ENCODE measurements around the gene KCTD19.

The KCTD19 gene

GRCh38 chr16:67336116-67336515 is 9.6 kb upstream of the KCTD19 start:
- H3K9ac ChIP-seq (ENCODE audit: low read length) = no peak overlapping the region

GRCh38 chr16:67333315-67333714 is 6.8 kb upstream of the KCTD19 start:
- Histone ChIP-seq H3K27me3 (replicated peaks; ENCODE audit: insufficient read depth, low read length) (no peaks in the 10 kb centered on the region), H2AFZ (ENCODE audit: low read length) (no peak overlapping the region), H3K9ac (ENCODE audit: low read length) (no peak overlapping the region), H3K9me2 (replicated peaks; ENCODE audit: insufficient read depth, low read length) (no peaks in the 10 kb centered on the region), H3K79me2 (ENCODE audit: low read length) (no peaks in the 10 kb centered on the region), H3K4me1 (ENCODE audit: low read length) (no peaks in the 10 kb centered on the region), H3K9me3 (replicated peaks; ENCODE audit: insufficient read depth, low read length) (no peaks in the 10 kb centered on the region), H3F3A (ENCODE audit: insufficient read depth, low read length) (no peaks in the 10 kb centered on the region), H3K4me2 (ENCODE audit: low read depth, low read length) (no peak overlapping the region), H3K27ac (ENCODE audit: low read length) (no peak overlapping the region), H3K4me3 (ENCODE audit: low read length) (no peak overlapping the region), H3K36me3 (replicated peaks; ENCODE audit: insufficient read depth, low read length) (no peaks in the 10 kb centered on the region), H4K20me1 (ENCODE audit: insufficient read depth, low read length) (no peaks in the 10 kb centered on the region)
- DNase-seq = no peak
- TF ChIP-seq EZH2 (optimal IDR thresholded peaks at IDR 0.05; ENCODE audit: low read depth, low read length) (no peak), CTCF (IDR thresholded peaks at IDR 0.05; ENCODE audit: low read length) (no peak), EZH2phosphoT487 (IDR thresholded peaks at IDR 0.05; ENCODE audit: low read length) (no peak)

More at GRCh38 chr16:67336116-67336515, 9.6 kb upstream of the KCTD19 start:
- Histone ChIP-seq H3K9me2 (replicated peaks; ENCODE audit: insufficient read depth, low read length) (no peaks in the 10 kb centered on the region), H4K20me1 (ENCODE audit: insufficient read depth, low read length) (no peaks in the 10 kb centered on the region), H3F3A (ENCODE audit: insufficient read depth, low read length) (no peaks in the 10 kb centered on the region), H3K9me3 (replicated peaks; ENCODE audit: insufficient read depth, low read length) (no peaks in the 10 kb centered on the region), H3K79me2 (ENCODE audit: low read length) (no peaks in the 10 kb centered on the region), H3K4me1 (ENCODE audit: low read length) (no peaks in the 10 kb centered on the region), H3K4me3 (ENCODE audit: low read length) (no peak overlapping the region), H3K27ac (ENCODE audit: low read length) (no peak overlapping the region), H3K36me3 (replicated peaks; ENCODE audit: insufficient read depth, low read length) (no peaks in the 10 kb centered on the region), H3K4me2 (ENCODE audit: low read depth, low read length) (no peak overlapping the region), H3K27me3 (replicated peaks; ENCODE audit: insufficient read depth, low read length) (no peaks in the 10 kb centered on the region), H2AFZ (ENCODE audit: low read length) (no peak overlapping the region)
- no peak for DNase-seq
- TF ChIP-seq EZH2 (optimal IDR thresholded peaks at IDR 0.05; ENCODE audit: low read depth, low read length) = no peak
- TF ChIP-seq CTCF (IDR thresholded peaks at IDR 0.05; ENCODE audit: low read length) = no peak
- TF ChIP-seq EZH2phosphoT487 (IDR thresholded peaks at IDR 0.05; ENCODE audit: low read length) = no peak

GRCh38 chr16:67329901-67330300 is 3.4 kb upstream of the KCTD19 start:
- H3K4me1 ChIP-seq (ENCODE audit: low read length) = no peaks in the 10 kb centered on the region
- H3K9me3 ChIP-seq (replicated peaks; ENCODE audit: insufficient read depth, low read length) = no peaks in the 10 kb centered on the region
- H3K36me3 ChIP-seq (replicated peaks; ENCODE audit: insufficient read depth, low read length) = no peaks in the 10 kb centered on the region
- no peak for TF ChIP-seq CTCF (IDR thresholded peaks at IDR 0.05; ENCODE audit: low read length)
- no peak for TF ChIP-seq EZH2 (optimal IDR thresholded peaks at IDR 0.05; ENCODE audit: low read depth, low read length)
- TF ChIP-seq EZH2phosphoT487 (IDR thresholded peaks at IDR 0.05; ENCODE audit: low read length) = no peak
- no peak for DNase-seq
- no peak overlapping the region for H3K4me2 ChIP-seq (ENCODE audit: low read depth, low read length)
- H3K4me3 ChIP-seq (ENCODE audit: low read length) = no peak overlapping the region
- H3K79me2 ChIP-seq (ENCODE audit: low read length) = no peaks in the 10 kb centered on the region
- 0 out of 2 replicates have a peak, but pooled peaks cover under 1% of the 10 kb centered on the region for H3F3A ChIP-seq (ENCODE audit: insufficient read depth, low read length)
- H3K9me2 ChIP-seq (replicated peaks; ENCODE audit: insufficient read depth, low read length) = no peaks in the 10 kb centered on the region
- H3K27ac ChIP-seq (ENCODE audit: low read length) = no peak overlapping the region
- H3K9ac ChIP-seq (ENCODE audit: low read length) = no peak overlapping the region
- no peak overlapping the region for H2AFZ ChIP-seq (ENCODE audit: low read length)
- no peaks in the 10 kb centered on the region for H4K20me1 ChIP-seq (ENCODE audit: insufficient read depth, low read length)
- 0 out of 2 replicates have a peak, but pooled peaks cover 5% of the 10 kb centered on the region for H3K27me3 ChIP-seq (replicated peaks; ENCODE audit: insufficient read depth, low read length)

Data from MM.1S (cell line).